Dermis microvascular lymphatic vessel endothelial cell (primary cell): ENCODE results near the gene FGD3. TPM values are rescaled to one million over a fixed set of nuclear protein-coding genes. Genes with fewer than 3 reads are reported as not detected.
"Not testable (repeated sequence)": the region's sequence is repeated elsewhere in the genome, so short reads cannot be mapped to it uniquely, and the experiment has no call there.

ENCODE experiments used
- DNase-seq, 2 donors: peaks; one replicate each; pipeline versions ENCODE4 v3.0.0 to v3.0.0-alpha.2; 2010; ENCODE audit warnings: low read depth in 2 of 2
- total RNA-seq: library from RNA; depleted of rRNA; stranded (reverse); fragments of >200 nt; gene quantifications from 2 replicates; pipeline ENCODE4 v1.2.1, GENCODE V29; 2014

FGD3 gene
- total RNA-seq, 1 donor from 2014 or later: not detected

- DNase-seq: no peak
These were observed 58.6 kb downstream of the FGD3 start for GRCh38 chr9:93005876-93006275.

GRCh38 chr9:93007529-93008058, 60.3 kb downstream of the FGD3 start:
- DNase-seq: no peak

- DNase-seq: no peak
These were observed 61.1 kb downstream of the FGD3 start for GRCh38 chr9:93008457-93008856.

- no peak for DNase-seq
These were observed 62.2 kb downstream of the FGD3 start for GRCh38 chr9:93009337-93010015.

- no peak for DNase-seq
These were observed 62.7 kb downstream of the FGD3 start for GRCh38 chr9:93010056-93010455.

GRCh38 chr9:93010704-93011103, 63.4 kb downstream of the FGD3 start:
- no peak for DNase-seq

GRCh38 chr9:93011114-93011513, 63.8 kb downstream of the FGD3 start:
- DNase-seq: no peak

- no peak for DNase-seq
These were observed 65.9 kb downstream of the FGD3 start for GRCh38 chr9:93012963-93013855.

GRCh38 chr9:93013856-93014582, 66.7 kb downstream of the FGD3 start:
- DNase-seq: no peak

GRCh38 chr9:93015190-93015589, 67.9 kb downstream of the FGD3 start:
- DNase-seq: not testable (repeated sequence)

- no peak for DNase-seq
These were observed 70.3 kb downstream of the FGD3 start for GRCh38 chr9:93017621-93018020.

- no peak for DNase-seq
These were observed 72.8 kb downstream of the FGD3 start for GRCh38 chr9:93020151-93020550.

GRCh38 chr9:93020771-93021670, 73.7 kb downstream of the FGD3 start:
- no peak for DNase-seq

- DNase-seq: no peak
These were observed 74.7 kb downstream of the FGD3 start for GRCh38 chr9:93022066-93022465.

- no peak for DNase-seq
These were observed 75.6 kb downstream of the FGD3 start for GRCh38 chr9:93022721-93023520.

GRCh38 chr9:93023521-93023815, 76.1 kb downstream of the FGD3 start:
- DNase-seq: no peak

GRCh38 chr9:93024646-93024910, 77.3 kb downstream of the FGD3 start:
- DNase-seq: no peak

- no peak for DNase-seq
These were observed 77.8 kb downstream of the FGD3 start for GRCh38 chr9:93024986-93025630.

- DNase-seq: no peak
These were observed 78.4 kb downstream of the FGD3 start for GRCh38 chr9:93025736-93026135.

GRCh38 chr9:93026640-93027039, 79.3 kb downstream of the FGD3 start:
- DNase-seq: no peak
